NB4 (cell line): ENCODE measurements around the gene ZNF747.

Experiments
- DNase-seq: peaks from one replicate; pipeline ENCODE4 v3.0.0; 2010; ENCODE audit warnings: low read depth
- H3K4me3 ChIP-seq: one replicate; pipeline ENCODE4 v1.5.1; 2011; ENCODE audit warnings: mild to moderate bottlenecking, low read depth, low read length, moderate library complexity
- MYC ChIP-seq: IDR thresholded peaks from 2 replicates; pipeline ENCODE4 v1.6.1; 2011; ENCODE audit warnings: low read depth, low read length
- POLR2A ChIP-seq: IDR thresholded peaks from 2 replicates; pipeline ENCODE4 v1.6.1; 2011; ENCODE audit warnings: mild to moderate bottlenecking; ENCODE audit not compliant: insufficient read length; ENCODE audit errors: extremely low read depth
- TF ChIP-seq, protein P1 (sequence below): IDR thresholded peaks from 2 replicates; pipeline ENCODE4 v1.6.1; 2011; ENCODE audit warnings: low read depth, low read length
- TF ChIP-seq, protein P2 (sequence below): IDR thresholded peaks from one replicate; pipeline ENCODE4 v1.5.1; 2012; ENCODE audit warnings: low read depth, low read length

ZNF747 gene

GRCh38 chr16:30559690-30560089 is 25.0 kb upstream of the ZNF747 start:
- TF ChIP-seq, protein P1, sequence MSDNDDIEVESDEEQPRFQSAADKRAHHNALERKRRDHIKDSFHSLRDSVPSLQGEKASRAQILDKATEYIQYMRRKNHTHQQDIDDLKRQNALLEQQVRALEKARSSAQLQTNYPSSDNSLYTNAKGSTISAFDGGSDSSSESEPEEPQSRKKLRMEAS = no peak
- TF ChIP-seq MYC (no peak), POLR2A (no peak)
- TF ChIP-seq, protein P2, sequence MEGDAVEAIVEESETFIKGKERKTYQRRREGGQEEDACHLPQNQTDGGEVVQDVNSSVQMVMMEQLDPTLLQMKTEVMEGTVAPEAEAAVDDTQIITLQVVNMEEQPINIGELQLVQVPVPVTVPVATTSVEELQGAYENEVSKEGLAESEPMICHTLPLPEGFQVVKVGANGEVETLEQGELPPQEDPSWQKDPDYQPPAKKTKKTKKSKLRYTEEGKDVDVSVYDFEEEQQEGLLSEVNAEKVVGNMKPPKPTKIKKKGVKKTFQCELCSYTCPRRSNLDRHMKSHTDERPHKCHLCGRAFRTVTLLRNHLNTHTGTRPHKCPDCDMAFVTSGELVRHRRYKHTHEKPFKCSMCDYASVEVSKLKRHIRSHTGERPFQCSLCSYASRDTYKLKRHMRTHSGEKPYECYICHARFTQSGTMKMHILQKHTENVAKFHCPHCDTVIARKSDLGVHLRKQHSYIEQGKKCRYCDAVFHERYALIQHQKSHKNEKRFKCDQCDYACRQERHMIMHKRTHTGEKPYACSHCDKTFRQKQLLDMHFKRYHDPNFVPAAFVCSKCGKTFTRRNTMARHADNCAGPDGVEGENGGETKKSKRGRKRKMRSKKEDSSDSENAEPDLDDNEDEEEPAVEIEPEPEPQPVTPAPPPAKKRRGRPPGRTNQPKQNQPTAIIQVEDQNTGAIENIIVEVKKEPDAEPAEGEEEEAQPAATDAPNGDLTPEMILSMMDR = no peak
- DNase-seq = no peak
- no peak overlapping the region for H3K4me3 ChIP-seq

DNA sequence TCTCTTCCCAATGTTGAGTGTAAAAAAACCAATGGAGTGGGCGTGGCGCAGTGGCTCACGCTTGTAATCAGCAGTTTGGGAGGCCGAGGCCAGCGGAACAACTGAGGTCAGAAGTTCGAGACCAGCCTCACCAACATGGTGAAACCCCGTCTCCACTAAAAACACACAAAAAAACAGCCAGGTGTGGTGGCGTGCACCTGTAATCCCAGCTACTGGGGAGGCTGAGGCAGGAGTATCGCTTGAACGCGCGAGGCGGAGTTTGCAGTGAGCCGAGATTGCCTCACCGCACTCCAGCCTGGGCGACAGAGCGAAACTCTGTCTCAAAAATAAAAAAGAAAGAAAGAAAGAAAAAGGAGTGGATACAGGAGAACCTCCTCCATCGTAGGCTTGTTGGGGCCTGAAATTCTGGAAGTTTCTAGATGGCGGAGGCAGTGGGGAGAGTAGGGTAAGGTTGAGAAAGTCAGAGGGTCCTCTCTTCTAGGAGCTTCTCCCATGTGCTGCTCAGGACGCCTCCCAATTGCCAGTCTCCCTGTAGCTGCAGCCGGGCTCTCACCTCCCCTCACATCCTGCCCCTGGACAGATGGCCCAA is 24.2 kb upstream of the ZNF747 start:
- TF ChIP-seq MYC (no peak), POLR2A (no peak)
- TF ChIP-seq, protein P2 = no peak
- TF ChIP-seq, protein P1 = no peak
- no peak for DNase-seq
- peak overlapping the region; percentile 38 for H3K4me3 ChIP-seq

- H3K4me3 ChIP-seq = peak within 1 kb of the TSS; percentile 76
- TF ChIP-seq POLR2A (peak; percentile 69), MYC (peak; percentile 74; the same call in 1 of the 2 replicates)
- TF ChIP-seq, protein P1 = peak; percentile 61
- TF ChIP-seq, protein P2 = no peak
- peak; percentile 98 for DNase-seq
Observed at GRCh38 chr16:30557957-30558788, 23.5 kb upstream of the ZNF747 start, which contains the start of gene ZNF764. ZNF764 (minus strand) TSS chr16:30558374; CDS start chr16:30558182, 192 bp downstream.

DNA sequence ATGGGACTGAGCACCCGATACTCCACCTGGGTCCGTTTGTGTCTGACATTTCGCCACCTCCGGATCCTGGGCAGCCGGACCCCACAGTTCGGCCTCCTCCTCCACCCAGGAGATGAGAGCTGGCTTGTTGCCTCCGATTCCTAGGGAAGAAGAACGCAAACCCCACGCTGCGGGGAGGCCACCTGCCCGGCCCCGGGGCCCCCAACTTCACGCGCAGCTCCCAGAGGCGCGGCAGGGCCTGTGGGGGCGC is 23.0 kb upstream of the ZNF747 start:
- H3K4me3 ChIP-seq = peak overlapping the region; percentile 76
- DNase-seq = no peak
- TF ChIP-seq POLR2A (no peak), MYC (no peak)
- TF ChIP-seq, protein P1 = peak; percentile 6; the same call in 1 of the 2 replicates

DNA sequence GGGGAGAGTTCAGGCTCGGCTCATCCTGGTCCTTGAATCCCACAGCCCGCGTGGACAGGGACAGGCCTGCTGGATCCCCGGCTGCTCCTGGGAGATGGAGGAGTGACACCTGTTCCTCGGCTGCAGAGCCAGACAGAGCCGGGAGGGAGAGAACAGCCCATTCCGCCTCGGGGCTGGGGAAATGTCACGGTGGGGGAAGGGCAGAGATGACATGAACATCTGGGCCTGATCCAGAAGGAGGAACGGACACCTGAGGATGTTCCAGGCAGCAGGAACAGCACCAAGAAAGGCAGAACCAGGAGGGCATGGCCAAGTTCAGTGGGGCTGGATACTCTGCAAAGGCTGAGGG is 21.4 kb upstream of the ZNF747 start:
- no peak overlapping the region for H3K4me3 ChIP-seq
- no peak for DNase-seq
- TF ChIP-seq, protein P1 = no peak
- TF ChIP-seq MYC (no peak), POLR2A (no peak)
- TF ChIP-seq, protein P2 = no peak

- no peak for DNase-seq
- TF ChIP-seq, protein P2 = no peak
- TF ChIP-seq MYC (no peak), POLR2A (no peak)
- TF ChIP-seq, protein P1 = no peak
- H3K4me3 ChIP-seq = no peak overlapping the region
Observed at GRCh38 chr16:30555315-30556124, 20.9 kb upstream of the ZNF747 start.
